A204.1 (cell line): ENCODE data around the gene GALNT2.

Experiments
- FAIRE-seq: peaks from 2 replicates; lab custom pipeline; 2012; peaks lifted over from hg19 to GRCh38; lab: Jason Lieb, UNC

The GALNT2 gene

DNA sequence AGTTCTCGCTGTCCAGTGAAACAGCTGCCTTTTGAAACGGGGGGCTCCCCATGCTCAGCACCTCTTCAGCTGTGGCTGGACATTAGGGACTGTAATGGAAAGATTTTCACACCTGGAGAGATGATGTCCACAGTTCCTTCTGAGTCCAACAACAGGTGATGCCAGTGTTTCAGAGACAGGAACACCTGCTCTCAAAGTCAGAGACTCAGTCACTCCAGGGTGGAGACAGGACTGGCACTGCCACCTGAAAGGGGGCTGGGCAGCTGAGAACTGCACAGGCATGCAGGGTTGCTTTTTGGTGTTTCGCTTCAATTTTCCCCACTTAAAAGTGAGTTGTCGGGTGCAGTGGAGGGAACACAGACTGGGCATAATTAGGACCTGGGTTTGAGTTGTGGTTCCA, 124.8 kb downstream of the GALNT2 start:
- no peak for FAIRE-seq

GRCh38 chr1:230194525-230194924, 127.5 kb downstream of the GALNT2 start:
- no peak for FAIRE-seq

- no peak for FAIRE-seq
Measured at GRCh38 chr1:230195199-230195598, 128.2 kb downstream of the GALNT2 start.

DNA sequence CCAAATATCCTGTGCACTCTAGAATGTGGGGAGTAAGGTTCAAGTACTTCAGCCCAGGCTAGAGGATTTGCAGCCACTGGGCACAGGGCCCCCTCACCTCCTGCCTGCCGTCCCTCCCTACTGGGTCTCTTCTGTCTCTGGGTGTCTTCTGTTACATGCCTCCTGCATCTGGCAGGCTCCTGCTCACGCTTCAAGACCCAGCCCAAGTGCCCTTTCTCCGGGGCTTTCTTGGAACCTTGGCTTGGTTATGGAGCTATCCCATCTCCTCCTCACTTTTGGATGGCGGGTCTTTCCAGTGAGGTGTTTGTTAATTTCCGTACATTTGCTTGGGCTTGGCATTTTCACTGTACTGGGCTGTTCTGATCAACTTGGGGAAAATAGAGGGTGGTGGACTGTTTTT, 129.0 kb downstream of the GALNT2 start:
- no peak for FAIRE-seq

- no peak for FAIRE-seq
Measured at GRCh38 chr1:230197644-230198567, 130.9 kb downstream of the GALNT2 start.

DNA sequence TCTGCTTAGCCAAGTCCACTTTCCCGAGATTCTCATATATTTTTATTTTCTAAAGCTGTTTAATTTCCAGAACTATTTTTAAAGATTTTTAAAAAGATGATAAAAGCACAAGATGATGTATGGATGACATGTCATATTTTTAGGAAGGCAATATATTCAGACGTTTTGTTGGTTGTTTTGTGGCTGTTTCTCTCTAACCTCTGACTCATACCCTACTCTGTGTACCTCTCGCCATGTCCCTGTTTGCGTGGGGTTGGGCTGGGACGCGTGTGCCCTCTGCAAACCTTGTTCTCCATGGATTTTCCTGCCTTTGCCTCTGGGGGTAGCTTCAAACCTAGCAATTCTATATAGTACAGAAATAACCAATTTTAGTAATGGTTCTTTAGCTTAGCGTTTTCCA, 132.0 kb downstream of the GALNT2 start:
- FAIRE-seq = no peak

GRCh38 chr1:230199554-230199953, 132.5 kb downstream of the GALNT2 start:
- no peak for FAIRE-seq

DNA sequence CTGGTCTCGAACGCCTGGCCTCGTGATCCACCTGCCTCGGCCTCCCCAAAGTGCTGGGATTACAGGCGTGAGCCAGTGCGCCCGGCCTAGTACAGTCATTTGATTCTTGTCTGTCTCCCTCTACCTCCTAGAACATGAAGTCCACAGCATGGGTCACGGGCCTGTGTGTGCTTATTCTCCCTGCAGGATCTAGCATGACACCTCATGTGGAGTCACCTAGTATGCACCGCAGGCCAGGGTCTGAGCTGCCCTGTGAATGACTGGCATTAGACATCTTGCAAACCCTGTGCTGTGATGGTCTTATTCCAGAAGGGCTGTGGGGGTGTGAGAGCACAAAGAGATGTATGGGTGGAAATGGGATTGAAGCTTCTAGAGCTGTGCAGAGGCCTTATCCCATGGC, 133.2 kb downstream of the GALNT2 start:
- FAIRE-seq = no peak

GRCh38 chr1:230201445-230201844, 134.4 kb downstream of the GALNT2 start:
- no peak for FAIRE-seq

- FAIRE-seq = no peak
Measured at GRCh38 chr1:230204842-230205241, 137.8 kb downstream of the GALNT2 start.

GRCh38 chr1:230205719-230206198, 138.7 kb downstream of the GALNT2 start:
- FAIRE-seq = no peak

DNA sequence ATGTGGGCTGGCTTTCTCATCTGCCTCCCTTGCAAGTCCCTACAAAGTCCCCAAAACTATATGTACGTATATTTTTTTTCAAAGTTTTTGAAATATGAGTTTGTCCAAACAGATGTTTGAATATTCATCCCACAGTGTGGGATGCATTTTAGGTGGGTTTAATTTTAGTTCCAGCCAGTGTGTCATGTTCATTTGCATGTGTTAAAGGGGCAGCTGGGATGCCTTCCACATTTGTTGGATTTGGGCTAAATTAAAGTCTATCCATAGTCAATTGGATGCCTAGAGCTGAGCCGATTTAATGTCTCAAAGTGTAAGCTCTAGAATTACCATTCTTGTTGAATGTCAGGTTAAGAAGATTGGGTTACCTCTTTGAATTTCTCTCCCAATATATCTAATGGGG, 139.2 kb downstream of the GALNT2 start:
- no peak for FAIRE-seq

- no peak for FAIRE-seq
Measured at GRCh38 chr1:230206976-230207375, 139.9 kb downstream of the GALNT2 start.

- FAIRE-seq = no peak
Measured at GRCh38 chr1:230207598-230207997, 140.6 kb downstream of the GALNT2 start.

- FAIRE-seq = no peak
Measured at GRCh38 chr1:230208619-230209261, 141.7 kb downstream of the GALNT2 start.

- no peak for FAIRE-seq
Measured at GRCh38 chr1:230210326-230210980, 143.4 kb downstream of the GALNT2 start.

DNA sequence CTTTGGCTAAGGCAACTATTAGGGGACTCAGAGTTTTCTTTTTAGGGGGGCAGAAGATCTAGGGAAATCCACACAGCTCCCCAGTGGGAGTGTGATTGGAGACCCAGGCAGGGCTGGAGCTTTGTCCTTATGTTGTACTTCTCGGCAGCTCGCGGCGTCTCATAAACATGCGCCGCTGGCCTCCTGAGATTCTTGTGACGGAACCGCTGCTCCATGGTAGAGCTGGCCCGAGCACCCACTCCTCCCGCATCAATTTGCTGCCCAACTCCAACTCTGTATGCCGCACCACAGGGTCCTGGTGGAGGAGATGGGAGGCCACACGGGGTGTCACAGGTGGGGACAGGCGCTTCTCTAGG, 143.9 kb downstream of the GALNT2 start:
- FAIRE-seq = no peak

- FAIRE-seq = no peak
Measured at GRCh38 chr1:230211436-230212145, 144.6 kb downstream of the GALNT2 start.

DNA sequence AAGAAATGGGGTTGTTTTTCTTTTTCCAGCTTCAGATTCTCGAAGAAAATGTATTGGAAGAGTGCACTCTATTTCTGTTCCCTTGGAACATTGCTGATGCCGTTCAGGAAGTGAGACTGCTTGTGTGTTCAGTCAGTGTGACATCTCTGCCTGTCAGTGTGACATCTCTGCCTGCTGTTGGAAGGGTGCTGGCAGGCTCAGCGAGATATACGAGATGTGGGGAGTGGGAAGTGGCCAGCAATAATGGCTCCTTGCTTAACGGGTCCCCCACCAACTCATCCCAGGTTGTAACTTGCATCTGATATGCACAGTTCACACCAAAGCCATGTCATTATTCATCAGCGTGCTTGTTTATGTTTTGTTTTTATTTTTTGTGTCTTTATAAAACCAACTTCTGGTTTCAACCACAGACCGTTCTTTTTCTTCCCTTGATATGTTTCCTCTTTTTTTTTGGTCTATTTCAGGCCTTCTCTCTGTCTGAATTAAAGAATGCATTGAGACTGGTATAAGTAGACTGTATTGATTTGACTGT, 145.4 kb downstream of the GALNT2 start:
- FAIRE-seq = no peak

- FAIRE-seq = no peak
Measured at GRCh38 chr1:230215031-230215430, 148.0 kb downstream of the GALNT2 start.

- FAIRE-seq = no peak
Measured at GRCh38 chr1:230215529-230215928, 148.5 kb downstream of the GALNT2 start.

- no peak for FAIRE-seq
Measured at GRCh38 chr1:230216896-230217295, 149.9 kb downstream of the GALNT2 start.
